IMR-90 (cell line): ENCODE results near the gene RAB12. TPM values are rescaled to one million over a fixed set of nuclear protein-coding genes. Genes with fewer than 3 reads are reported as not detected.

Source experiments
- ATAC-seq: fragments of 200-7000 bp; cut with Tn5 transposase; 2 replicates; pipeline ENCODE4 v1.9.1; 2020; ENCODE audit warnings: low read depth, mild to moderate bottlenecking, moderate library complexity
- BruUV-seq: library from RNA; stranded (reverse); fragments of 400-500 nt; replicated peaks from 2 replicates; lab custom pipeline; 2021; lab: Mats Ljungman, UMichigan
- CTCF ChIA-PET: fragments of 300-600 bp; formaldehyde crosslinking; extraction: SDS; loops from one replicate; lab custom pipeline; 2021; ENCODE audit warnings: antibody characterized with exemption; lab: Yijun Ruan, JAX
- POLR2A ChIA-PET: fragments of 300-600 bp; sonication (Branson Sonifier 250); formaldehyde crosslinking; loops from one replicate; lab custom pipeline; 2022; ENCODE audit warnings: antibody characterized with exemption; ENCODE audit not compliant: unreplicated experiment; lab: Charles Lee
- DNase-seq: peaks from one replicate; pipeline ENCODE4 v3.0.0; 2013
- H2AFZ ChIP-seq: replicated peaks from 2 replicates; pipeline ENCODE3; 2013; ENCODE audit warnings: low read length, mild to moderate bottlenecking; ENCODE audit not compliant: poor library complexity
- H2AK5ac ChIP-seq: 2 replicates; pipeline ENCODE4 v1.6.1; 2013; ENCODE audit warnings: low read depth, low read length, inconsistent platforms
- H2AK9ac ChIP-seq: replicated peaks from 2 replicates; pipeline ENCODE3; 2013; ENCODE audit warnings: mild to moderate bottlenecking, low read depth, low read length, moderate library complexity; ENCODE audit not compliant: poor library complexity
- H2BK120ac ChIP-seq: 2 replicates; pipeline ENCODE4 v1.6.1; 2013; ENCODE audit warnings: low read depth, low read length, inconsistent platforms
- H2BK15ac ChIP-seq: 3 replicates; pipeline ENCODE4 v1.6.1; 2013; ENCODE audit warnings: low read depth, low read length, inconsistent platforms
- H2BK20ac ChIP-seq: 2 replicates; pipeline ENCODE4 v1.6.1; 2013; ENCODE audit warnings: low read depth, mild to moderate bottlenecking, inconsistent platforms, low read length, moderate library complexity
- H2BK5ac ChIP-seq: 2 replicates; pipeline ENCODE4 v1.6.1; 2013; ENCODE audit warnings: mild to moderate bottlenecking, low read depth, low read length, inconsistent platforms; ENCODE audit not compliant: poor library complexity, severe bottlenecking
- H3K14ac ChIP-seq: replicated peaks from 2 replicates; pipeline ENCODE4 v1.6.1; 2013; ENCODE audit warnings: low read depth, low read length, inconsistent platforms
- H3K18ac ChIP-seq: 2 replicates; pipeline ENCODE4 v1.6.1; 2013; ENCODE audit warnings: low read depth, low read length, control low read depth
- H3K23ac ChIP-seq: 2 replicates; pipeline ENCODE4 v1.6.1; 2013; ENCODE audit warnings: low read depth, low read length, inconsistent platforms
- H3K27ac ChIP-seq: 2 replicates; pipeline ENCODE4 v1.5.1; 2013; ENCODE audit warnings: mild to moderate bottlenecking, control low read depth, low read length; ENCODE audit not compliant: insufficient read depth
- H3K27me3 ChIP-seq: 2 replicates; pipeline ENCODE4 v1.6.1; 2013; ENCODE audit warnings: low read length; ENCODE audit not compliant: control insufficient read depth, insufficient read depth
- H3K36me3 ChIP-seq: 2 replicates; pipeline ENCODE4 v1.6.1; 2013; ENCODE audit warnings: low read length, mixed read lengths; ENCODE audit not compliant: control insufficient read depth, insufficient read depth
- H3K4ac ChIP-seq: 2 replicates; pipeline ENCODE4 v1.6.1; 2013; ENCODE audit warnings: low read depth, low read length, inconsistent platforms
- H3K4me1 ChIP-seq: 2 replicates; pipeline ENCODE4 v1.6.1; 2013; ENCODE audit warnings: low read length, mixed read lengths; ENCODE audit not compliant: control insufficient read depth, insufficient read depth
- H3K4me2 ChIP-seq: 2 replicates; pipeline ENCODE4 v1.6.1; 2013; ENCODE audit warnings: low read depth, mild to moderate bottlenecking, control low read depth, low read length, moderate library complexity
- H3K4me3 ChIP-seq: 2 replicates; pipeline ENCODE4 v1.5.1; 2013; ENCODE audit warnings: low read depth, mild to moderate bottlenecking, control low read depth, low read length, moderate library complexity; ENCODE audit not compliant: insufficient read depth
- H3K56ac ChIP-seq: 2 replicates; pipeline ENCODE4 v1.6.1; 2013; ENCODE audit warnings: low read length, inconsistent platforms; ENCODE audit not compliant: insufficient read depth; ENCODE audit errors: extremely low read depth
- H3K79me1 ChIP-seq, 2 experiments: 2 replicates each; pipeline ENCODE4 v1.6.1; 2013; ENCODE audit warnings: low read length in 2 of 2, inconsistent platforms in 1 of 2, low read depth in 1 of 2
- H3K9ac ChIP-seq: 2 replicates; pipeline ENCODE4 v1.6.1; 2013; ENCODE audit warnings: low read depth, low read length, control low read depth
- H3K9me1 ChIP-seq: 2 replicates; pipeline ENCODE4 v1.6.1; 2013; ENCODE audit warnings: low read length, inconsistent platforms; ENCODE audit not compliant: insufficient read depth
- H3K9me3 ChIP-seq: 2 replicates; pipeline ENCODE4 v1.6.1; 2013; ENCODE audit warnings: low read length; ENCODE audit not compliant: control insufficient read depth, insufficient read depth
- H4K20me1 ChIP-seq: 2 replicates; pipeline ENCODE4 v1.6.1; 2013; ENCODE audit warnings: low read length, inconsistent platforms; ENCODE audit not compliant: insufficient read depth
- H4K5ac ChIP-seq: 2 replicates; pipeline ENCODE4 v1.6.1; 2013; ENCODE audit warnings: mild to moderate bottlenecking, low read depth, low read length, control low read depth
- H4K8ac ChIP-seq, 2 experiments: 2 replicates each; pipeline ENCODE4 v1.6.1; 2013; ENCODE audit warnings: low read depth in 2 of 2, low read length in 2 of 2, control low read depth in 1 of 2, inconsistent platforms in 1 of 2
- H4K91ac ChIP-seq: 2 replicates; pipeline ENCODE4 v1.6.1; 2013; ENCODE audit warnings: low read depth, low read length, inconsistent platforms; ENCODE audit not compliant: insufficient read depth
- BHLHE40 ChIP-seq: fragments of 150-350 bp; IDR thresholded peaks from 2 replicates; pipeline ENCODE4 v1.6.1; 2016; ENCODE audit warnings: mild to moderate bottlenecking, low read depth, low read length
- CEBPB ChIP-seq: IDR thresholded peaks from 2 replicates; pipeline ENCODE4 v1.6.1; 2012; ENCODE audit warnings: low read depth, low read length, improper control_type of control experiment
- CHD1 ChIP-seq: IDR thresholded peaks from 2 replicates; pipeline ENCODE4 v1.6.1; 2012; ENCODE audit warnings: low read depth, low read length, improper control_type of control experiment
- CTCF ChIP-seq: conservative IDR thresholded peaks from 2 replicates; pipeline ENCODE4 v1.5.1; 2012; ENCODE audit warnings: mild to moderate bottlenecking, low read depth, low read length, improper control_type of control experiment
- MXI1 ChIP-seq: IDR thresholded peaks from 2 replicates; pipeline ENCODE4 v1.6.1; 2012; ENCODE audit warnings: low read depth, mild to moderate bottlenecking, low read length, moderate library complexity, borderline replicate concordance
- NFE2L2 ChIP-seq: fragments of 150-350 bp; IDR thresholded peaks from 2 replicates; pipeline ENCODE4 v1.6.1; 2016; ENCODE audit warnings: low read depth, mild to moderate bottlenecking, low read length
- POLR2A ChIP-seq: IDR thresholded peaks from 2 replicates; pipeline ENCODE4 v1.6.1; 2012; ENCODE audit warnings: mild to moderate bottlenecking, low read depth, low read length
- RAD21 ChIP-seq: IDR thresholded peaks from 2 replicates; pipeline ENCODE4 v1.6.1; 2012; ENCODE audit warnings: low read length, improper control_type of control experiment
- RCOR1 ChIP-seq: IDR thresholded peaks from 2 replicates; pipeline ENCODE4 v1.6.1; 2012; ENCODE audit warnings: mild to moderate bottlenecking, low read length, improper control_type of control experiment; ENCODE audit not compliant: insufficient replicate concordance
- RFX5 ChIP-seq: IDR thresholded peaks from 2 replicates; pipeline ENCODE4 v1.8.0; 2012; ENCODE audit warnings: low read depth, mild to moderate bottlenecking, low read length, moderate library complexity
- USF2 ChIP-seq: fragments of 150-350 bp; IDR thresholded peaks from 2 replicates; pipeline ENCODE4 v1.6.1; 2017; ENCODE audit warnings: mild to moderate bottlenecking, antibody characterized with exemption, low read length, low read depth
- WGBS, 2 experiments: methylation state at CpG; one replicate each; pipeline versions ENCODE4 v1.1.5 to v1.1.7; 2013; ENCODE audit warnings: missing lambda C conversion rate in 2 of 2; ENCODE audit not compliant: insufficient read length in 1 of 2; ENCODE audit errors: extremely low coverage in 2 of 2; 5-methylcytosine and 5-hydroxymethylcytosine counted together
- dilution Hi-C: fragments of 300-500 bp; cut with HindIII; formaldehyde crosslinking; loops from one replicate; pipeline ENCODE4 v1.14.3; 2018; ENCODE audit warnings: low sequenced_read_pairs; ENCODE audit not compliant: unreplicated experiment
- in situ Hi-C: fragments of 300-500 bp; cut with MboI; formaldehyde crosslinking; loops from 3 replicates; pipeline ENCODE4 v1.14.3; 2019; ENCODE audit warnings: low sequenced_read_pairs, inconsistent platforms, mixed read lengths
- intact Hi-C: fragments of 100-400 bp; cut with micrococcal nuclease; formaldehyde crosslinking; loops from 2 replicates; pipeline ENCODE4 v1.10.0; 2022
- polyA plus RNA-seq, 3 experiments: library from polyadenylated mRNA; depleted of rRNA; stranded (reverse); fragments of >200 nt; gene quantifications; 2 replicates each; pipeline ENCODE4 v1.2.3, GENCODE V29; 2012; ENCODE audit warnings: low replicate concordance in 1 of 3
- total RNA-seq: library from RNA; depleted of rRNA; stranded (reverse); fragments of >200 nt; gene quantifications from 2 replicates; pipeline ENCODE4 v1.2.3, GENCODE V29; 2012

The RAB12 gene
- total and polyA plus RNA-seq, 2 of the 4 experiments (the other 2 are of a cell fraction) = 14.9 to 19.2 TPM

- no peak for TF ChIP-seq RAD21
Observed at GRCh38 chr18:8659609-8660242, 50.5 kb downstream of the RAB12 start (continued).

GRCh38 chr18:8660316-8660715 is 51.1 kb downstream of the RAB12 start:
- no peak overlapping the region for H2AK9ac ChIP-seq
- H3K14ac ChIP-seq = 0 out of 2 replicates have a peak overlapping the region, but pooled peaks have one; percentile 60
- in situ Hi-C loops = no loop called here
- TF ChIP-seq MXI1 (no peak), BHLHE40 (no peak), CEBPB (no peak), CHD1 (no peak), POLR2A (no peak), RFX5 (no peak), NFE2L2 (no peak), RCOR1 (no peak), USF2 (no peak), CTCF (no peak)
- no peaks in the 10 kb centered on the region for H3K9me3 ChIP-seq
- H3K4me2 ChIP-seq = no peak overlapping the region
- H3K23ac ChIP-seq = no peak overlapping the region
- intact Hi-C loops = no loop called here
- H4K91ac ChIP-seq = no peak overlapping the region
- ChIA-PET POLR2A (no interaction called here), CTCF (interaction anchor here (1.4 kb wide), 1 partner anchor 328 kb away, joined by 4 read pairs; no protein-coding TSS in a partner anchor)
- peaks cover 12% of the 10 kb centered on the region for H3K4me1 ChIP-seq
- H3K79me1 ChIP-seq = no peaks in the 10 kb centered on the region
- no peak overlapping the region for H3K56ac ChIP-seq
- H3K27me3 ChIP-seq = no peaks in the 10 kb centered on the region
- no peak overlapping the region for H3K9ac ChIP-seq
- H2AK5ac ChIP-seq = 0 out of 2 replicates have a peak overlapping the region, but pooled peaks have one; percentile 5
- H2AFZ ChIP-seq = no peak overlapping the region
- H3K27ac ChIP-seq = no peak overlapping the region
- H3K18ac ChIP-seq = no peak overlapping the region
- H3K4me3 ChIP-seq = no peak overlapping the region
- DNase-seq (peak; percentile 18), ATAC-seq (no peak)
- no peak overlapping the region for H2BK5ac ChIP-seq
- 0 out of 2 replicates have a peak overlapping the region, but pooled peaks have one; percentile 5 for H2BK120ac ChIP-seq
- no peaks in the 10 kb centered on the region for H3K36me3 ChIP-seq
- peak overlapping the region; percentile 37; the same call in 1 of the 3 replicates for H2BK15ac ChIP-seq
- no peak overlapping the region for H3K4ac ChIP-seq
- no CpG with 5 or more reads among the region's 5 CpGs for WGBS, 2 experiments
- H2BK20ac ChIP-seq = 0 out of 2 replicates have a peak overlapping the region, but pooled peaks have one; percentile 52
- no peaks in the 10 kb centered on the region; the same call in 1 of the 2 replicates for H4K20me1 ChIP-seq
- no peak overlapping the region for H4K5ac ChIP-seq
- 0 out of 4 replicates have a peak overlapping the region, but pooled peaks of 1 of the 2 experiments have one; percentile 25 for H4K8ac ChIP-seq
- no TSS peak for BruUV-seq
- dilution Hi-C loops = no loop called here
- H3K9me1 ChIP-seq = peaks cover 7% of the 10 kb centered on the region
